H9 (cell line): ENCODE results near the gene ABCA6. TPM values are rescaled to one million over a fixed set of nuclear protein-coding genes. Genes with fewer than 3 reads are reported as not detected.

ENCODE experiments used
- DNase-seq: peaks from one replicate; pipeline ENCODE4 v3.0.0-alpha.2; 2017
- H2AFZ ChIP-seq: one replicate; pipeline ENCODE4 v1.6.1; 2013; ENCODE audit warnings: mild to moderate bottlenecking, low read length, control low read depth, moderate library complexity
- H2AK5ac ChIP-seq: 2 replicates; pipeline ENCODE4 v1.6.1; 2013; ENCODE audit warnings: low read length, control low read depth, mixed read lengths; ENCODE audit not compliant: insufficient read length
- H2BK120ac ChIP-seq: one replicate; pipeline ENCODE4 v1.6.1; 2013; ENCODE audit warnings: low read depth, mild to moderate bottlenecking, low read length, control low read depth, inconsistent platforms; ENCODE audit not compliant: poor library complexity, severe bottlenecking
- H2BK12ac ChIP-seq: 2 replicates; pipeline ENCODE4 v1.6.1; 2013; ENCODE audit warnings: low read length, control low read depth, mixed read lengths, low read depth; ENCODE audit not compliant: insufficient read length
- H2BK15ac ChIP-seq: 2 replicates; pipeline ENCODE4 v1.6.1; 2013; ENCODE audit warnings: low read depth, low read length, control low read depth
- H2BK20ac ChIP-seq: one replicate; pipeline ENCODE4 v1.6.1; 2013; ENCODE audit warnings: low read depth, mild to moderate bottlenecking, low read length, control low read depth, inconsistent platforms; ENCODE audit not compliant: poor library complexity, severe bottlenecking
- H2BK5ac ChIP-seq: 2 replicates; pipeline ENCODE4 v1.6.1; 2013; ENCODE audit warnings: low read length, control low read depth, mixed read lengths; ENCODE audit not compliant: insufficient read length
- H3K14ac ChIP-seq: 2 replicates; pipeline ENCODE4 v1.6.1; 2013; ENCODE audit warnings: low read length, control low read depth; ENCODE audit not compliant: insufficient read depth
- H3K18ac ChIP-seq: 2 replicates; pipeline ENCODE4 v1.6.1; 2013; ENCODE audit warnings: low read depth, mild to moderate bottlenecking, mixed read lengths, low read length, control low read depth; ENCODE audit not compliant: insufficient read length
- H3K23ac ChIP-seq: 2 replicates; pipeline ENCODE4 v1.6.1; 2013; ENCODE audit warnings: low read length, control low read depth, mixed read lengths, low read depth; ENCODE audit not compliant: insufficient read length
- H3K23me2 ChIP-seq: 2 replicates; pipeline ENCODE4 v1.6.1; 2013; ENCODE audit warnings: low read depth, mild to moderate bottlenecking, mixed read lengths, low read length, control low read depth; ENCODE audit not compliant: insufficient read length, poor library complexity, severe bottlenecking
- H3K27ac ChIP-seq: 2 replicates; pipeline ENCODE4 v1.5.1; 2013; ENCODE audit warnings: low read length, control low read depth, mixed read lengths, low read depth; ENCODE audit not compliant: insufficient read length
- H3K27me3 ChIP-seq: 2 replicates; pipeline ENCODE4 v1.6.1; 2013; ENCODE audit warnings: low read length, control low read depth, inconsistent platforms; ENCODE audit not compliant: insufficient read depth
- H3K4ac ChIP-seq: 2 replicates; pipeline ENCODE4 v1.6.1; 2013; ENCODE audit warnings: low read depth, mild to moderate bottlenecking, control low read depth, inconsistent platforms, low read length, moderate library complexity
- H3K4me1 ChIP-seq: 2 replicates; pipeline ENCODE4 v1.6.1; 2013; ENCODE audit warnings: low read length, control low read depth, inconsistent platforms; ENCODE audit not compliant: insufficient read depth
- H3K4me2 ChIP-seq: 2 replicates; pipeline ENCODE4 v1.6.1; 2013; ENCODE audit warnings: low read length, control low read depth, mixed read lengths; ENCODE audit not compliant: insufficient read length, insufficient read depth
- H3K56ac ChIP-seq: 2 replicates; pipeline ENCODE4 v1.6.1; 2013; ENCODE audit warnings: low read depth, mild to moderate bottlenecking, mixed read lengths, low read length, control low read depth; ENCODE audit not compliant: insufficient read length
- H3K79me1 ChIP-seq: 2 replicates; pipeline ENCODE4 v1.6.1; 2013; ENCODE audit warnings: low read depth, mild to moderate bottlenecking, moderate library complexity, low read length, control low read depth, inconsistent platforms; ENCODE audit not compliant: insufficient read depth, poor library complexity, severe bottlenecking
- H3K79me2 ChIP-seq: 2 replicates; pipeline ENCODE4 v1.6.1; 2013; ENCODE audit warnings: low read length, control low read depth, inconsistent platforms; ENCODE audit not compliant: insufficient read depth
- H3K9ac ChIP-seq: 2 replicates; pipeline ENCODE4 v1.6.1; 2013; ENCODE audit warnings: low read length, control low read depth, mixed read lengths; ENCODE audit not compliant: insufficient read length; ENCODE audit errors: extremely low read depth
- H3K9me3 ChIP-seq: one replicate; pipeline ENCODE4 v1.6.1; 2013; ENCODE audit warnings: low read depth, low read length, inconsistent platforms; ENCODE audit not compliant: control insufficient read depth
- H3T11ph ChIP-seq: one replicate; pipeline ENCODE4 v1.6.1; 2013; ENCODE audit warnings: mild to moderate bottlenecking, low read length, control low read depth, inconsistent platforms
- H4K20me1 ChIP-seq: one replicate; pipeline ENCODE4 v1.6.1; 2013; ENCODE audit not compliant: control insufficient read depth, insufficient read length, insufficient read depth
- H4K5ac ChIP-seq: 2 replicates; pipeline ENCODE4 v1.6.1; 2013; ENCODE audit warnings: low read depth, mild to moderate bottlenecking, mixed read lengths, low read length, control low read depth; ENCODE audit not compliant: insufficient read length
- H4K8ac ChIP-seq: replicated peaks from 2 replicates; pipeline ENCODE4 v1.6.1; 2013; ENCODE audit warnings: low read length, control low read depth, mixed read lengths, low read depth; ENCODE audit not compliant: insufficient read length
- H4K91ac ChIP-seq: 2 replicates; pipeline ENCODE4 v1.6.1; 2013; ENCODE audit warnings: low read depth, mild to moderate bottlenecking, moderate library complexity, mixed read lengths, low read length, control low read depth; ENCODE audit not compliant: insufficient read length
- H3K27ac Mint-ChIP-seq, 3 experiments: 2 replicates in 2 of 3; 3 replicates in 1 of 3; pipeline ENCODE4 v1.8.0; 2020 to 2021; ENCODE audit warnings: mixed read lengths in 3 of 3, mild to moderate bottlenecking in 1 of 3, moderate library complexity in 1 of 3
- H3K27me3 Mint-ChIP-seq: 2 replicates; pipeline ENCODE4 v1.8.0; 2021; ENCODE audit warnings: low read depth, mild to moderate bottlenecking, moderate library complexity, mixed read lengths
- H3K36me3 Mint-ChIP-seq, 3 experiments: 2 replicates in 2 of 3; 3 replicates in 1 of 3; pipeline ENCODE4 v1.8.0; 2020 to 2021; ENCODE audit warnings: low read depth in 3 of 3, mixed read lengths in 3 of 3; ENCODE audit not compliant: insufficient read depth in 1 of 3
- H3K4me1 Mint-ChIP-seq, 2 experiments: 2 replicates each; pipeline ENCODE4 v1.8.0; 2020; ENCODE audit warnings: mixed read lengths in 2 of 2
- H3K4me3 Mint-ChIP-seq, 2 experiments: 2 replicates in 1 of 2; 3 replicates in 1 of 2; pipeline ENCODE4 v1.8.0; 2020 to 2021; ENCODE audit warnings: mild to moderate bottlenecking in 2 of 2, mixed read lengths in 2 of 2, moderate library complexity in 1 of 2
- H3K9me3 Mint-ChIP-seq, 2 experiments: 2 replicates in 1 of 2; 3 replicates in 1 of 2; pipeline ENCODE4 v1.8.0; 2020; ENCODE audit warnings: mild to moderate bottlenecking in 2 of 2, mixed read lengths in 2 of 2, moderate library complexity in 1 of 2
- WGBS: extraction: QIAGEN DNeasy Blood & Tissue Kit; methylation state at CpG from one replicate; pipeline ENCODE4 v1.1.7; 2013; ENCODE audit warnings: missing lambda C conversion rate, low lambda C conversion rate, mixed read lengths; ENCODE audit not compliant: insufficient read length; ENCODE audit errors: extremely low coverage; 5-methylcytosine and 5-hydroxymethylcytosine counted together
- total RNA-seq: library from RNA; stranded (reverse); gene quantifications from 2 replicates; pipeline ENCODE4 v1.2.1, GENCODE V29; 2021
- TF ChIP-seq, protein P1 (sequence below): fragments of 200-600 bp; sonication (generic); conservative IDR thresholded peaks from 3 replicates; pipeline ENCODE4 v1.8.0; 2021; ENCODE audit warnings: antibody characterized with exemption, mild to moderate bottlenecking

Gene ABCA6
- total RNA-seq, 1 experiment from 2014 or later, result not detected

DNA sequence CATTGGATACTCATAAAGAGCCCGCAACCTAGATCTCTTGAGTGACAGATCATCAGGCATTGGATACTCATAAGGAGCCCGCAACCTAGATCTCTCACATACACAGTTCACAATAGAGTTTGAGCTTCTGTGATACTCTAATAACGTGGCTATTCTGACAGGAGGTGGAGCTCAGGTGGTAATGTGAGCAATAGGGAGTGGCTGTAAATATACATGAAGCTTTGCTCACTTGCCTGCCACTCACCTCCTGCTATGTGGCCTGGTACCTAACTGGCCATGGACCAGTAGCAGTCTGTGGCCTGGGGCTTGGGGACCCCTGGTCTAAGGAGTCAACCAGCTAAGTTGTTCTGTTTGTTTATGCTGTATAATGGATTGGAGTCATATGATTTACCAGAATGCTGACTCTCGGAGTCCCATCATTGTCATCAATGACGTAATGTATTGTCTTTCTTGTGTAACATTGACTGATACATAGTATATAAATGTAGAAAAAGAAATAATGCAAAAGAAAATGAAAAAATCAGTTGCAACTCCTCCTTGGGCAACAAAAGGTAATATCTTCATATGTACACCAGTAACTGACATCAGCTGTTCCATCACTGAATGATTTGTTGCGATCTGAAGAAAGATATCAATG is 98.5 kb downstream of the ABCA6 start:
- no peak overlapping the region for H3K18ac ChIP-seq
- DNase-seq, result no peak
- no peaks in the 10 kb centered on the region for H3K9me3 ChIP-seq
- Mint-ChIP-seq H3K36me3 (no peaks in the 10 kb centered on the region), H3K27ac (no peak overlapping the region), H3K9me3 (no peaks in the 10 kb centered on the region; a peak in 1 of 5 replicates), H3K4me1 (no peaks in the 10 kb centered on the region), H3K4me3 (no peak overlapping the region), H3K27me3 (peaks cover 4% of the 10 kb centered on the region; the same call in 1 of the 2 replicates)
- no peak overlapping the region for H4K8ac ChIP-seq
- H3K4me2 ChIP-seq, result no peak overlapping the region
- H3K79me1 ChIP-seq, result no peaks in the 10 kb centered on the region
- H3K56ac ChIP-seq, result no peak overlapping the region
- H3K4ac ChIP-seq, result no peak overlapping the region
- TF ChIP-seq, protein P1, sequence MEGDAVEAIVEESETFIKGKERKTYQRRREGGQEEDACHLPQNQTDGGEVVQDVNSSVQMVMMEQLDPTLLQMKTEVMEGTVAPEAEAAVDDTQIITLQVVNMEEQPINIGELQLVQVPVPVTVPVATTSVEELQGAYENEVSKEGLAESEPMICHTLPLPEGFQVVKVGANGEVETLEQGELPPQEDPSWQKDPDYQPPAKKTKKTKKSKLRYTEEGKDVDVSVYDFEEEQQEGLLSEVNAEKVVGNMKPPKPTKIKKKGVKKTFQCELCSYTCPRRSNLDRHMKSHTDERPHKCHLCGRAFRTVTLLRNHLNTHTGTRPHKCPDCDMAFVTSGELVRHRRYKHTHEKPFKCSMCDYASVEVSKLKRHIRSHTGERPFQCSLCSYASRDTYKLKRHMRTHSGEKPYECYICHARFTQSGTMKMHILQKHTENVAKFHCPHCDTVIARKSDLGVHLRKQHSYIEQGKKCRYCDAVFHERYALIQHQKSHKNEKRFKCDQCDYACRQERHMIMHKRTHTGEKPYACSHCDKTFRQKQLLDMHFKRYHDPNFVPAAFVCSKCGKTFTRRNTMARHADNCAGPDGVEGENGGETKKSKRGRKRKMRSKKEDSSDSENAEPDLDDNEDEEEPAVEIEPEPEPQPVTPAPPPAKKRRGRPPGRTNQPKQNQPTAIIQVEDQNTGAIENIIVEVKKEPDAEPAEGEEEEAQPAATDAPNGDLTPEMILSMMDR, result no peak
- H2BK20ac ChIP-seq, result no peak overlapping the region
- H4K5ac ChIP-seq, result no peak overlapping the region
- H4K20me1 ChIP-seq, result no peaks in the 10 kb centered on the region
- no peaks in the 10 kb centered on the region for H3K79me2 ChIP-seq
- WGBS, result no CpG with 5 or more reads among the region's 6 CpGs
- no peaks in the 10 kb centered on the region for H3K4me1 ChIP-seq
- no peak overlapping the region for H3K9ac ChIP-seq
- H2BK120ac ChIP-seq, result no peak overlapping the region
- no peaks in the 10 kb centered on the region for H3K23me2 ChIP-seq
- no peak overlapping the region for H2BK5ac ChIP-seq
- no peak overlapping the region for H4K91ac ChIP-seq
- no peak overlapping the region for H2AFZ ChIP-seq
- no peaks in the 10 kb centered on the region for H3K27me3 ChIP-seq
- no peak overlapping the region for H2AK5ac ChIP-seq
- no peak overlapping the region for H2BK12ac ChIP-seq
- no peak overlapping the region for H3K23ac ChIP-seq
- H2BK15ac ChIP-seq, result no peak overlapping the region
- no peak overlapping the region for H3K27ac ChIP-seq
- no peak overlapping the region for H3T11ph ChIP-seq
- H3K14ac ChIP-seq, result no peak overlapping the region
